ENCODE measurements around the gene RTL10. TPM values are rescaled to one million over a fixed set of nuclear protein-coding genes. Genes with fewer than 3 reads are reported as not detected.

RTL10 gene
- total RNA-seq, 4 donors from 2014 or later, result 18.1 to 26.4 (median 23.7) TPM

DNA sequence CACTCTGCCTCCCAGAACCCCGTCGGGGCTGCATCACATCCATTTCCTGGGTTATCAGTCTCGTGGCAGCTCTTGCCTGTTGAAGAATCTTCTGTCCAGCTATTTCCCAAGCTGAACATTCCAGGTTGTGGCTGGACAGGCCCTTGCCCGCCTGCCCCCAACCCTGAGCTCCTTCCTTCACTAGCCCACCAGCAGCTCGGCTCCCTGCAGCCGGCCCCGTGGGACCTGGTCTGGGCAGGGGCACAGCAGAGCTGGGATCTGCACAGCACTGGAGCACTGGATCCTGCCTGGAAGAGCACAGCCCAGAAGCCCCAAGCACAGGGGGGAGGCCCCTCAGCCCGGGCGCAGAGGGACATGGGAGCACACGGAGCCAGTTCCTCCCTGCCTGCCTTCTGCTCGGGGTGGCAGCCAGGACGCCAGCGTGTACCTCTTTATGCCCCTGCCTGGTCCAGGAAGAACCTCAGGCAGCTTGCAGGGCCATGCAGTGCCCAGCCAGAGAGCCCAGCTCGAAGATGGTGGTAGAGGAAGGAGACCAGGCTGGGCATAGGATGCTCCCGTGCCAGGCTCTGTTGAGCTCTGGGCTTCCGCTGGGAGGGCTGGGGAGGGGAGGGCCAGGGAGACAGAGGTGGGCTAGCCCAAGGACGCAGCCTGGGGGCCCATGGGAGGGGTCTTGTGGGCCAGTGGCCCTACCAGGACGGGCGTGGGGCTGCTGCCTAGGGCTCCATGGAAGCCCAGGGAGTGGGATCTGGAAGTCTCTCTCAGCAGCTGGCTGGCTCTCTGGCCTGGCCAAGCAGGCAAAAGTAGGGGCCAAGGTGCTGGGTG, 16.6 kb upstream of the RTL10 start:
- Histone ChIP-seq H3K27ac (no peak overlapping the region), H3K4me1 (peaks cover 24 to 25% of the 10 kb centered on the region in 2 donors), H3K4me3 (replicated peaks in 1 of 3) (no peak overlapping the region), H3K9me3 (no peaks in the 10 kb centered on the region), H3K27me3 (no peaks in the 10 kb centered on the region), H3K36me3 (no peaks in the 10 kb centered on the region)
- peak; percentile 0 for DNase-seq
- no peak for TF ChIP-seq POLR2A (IDR thresholded peaks at IDR 0.05)
- TF ChIP-seq, protein P1, sequence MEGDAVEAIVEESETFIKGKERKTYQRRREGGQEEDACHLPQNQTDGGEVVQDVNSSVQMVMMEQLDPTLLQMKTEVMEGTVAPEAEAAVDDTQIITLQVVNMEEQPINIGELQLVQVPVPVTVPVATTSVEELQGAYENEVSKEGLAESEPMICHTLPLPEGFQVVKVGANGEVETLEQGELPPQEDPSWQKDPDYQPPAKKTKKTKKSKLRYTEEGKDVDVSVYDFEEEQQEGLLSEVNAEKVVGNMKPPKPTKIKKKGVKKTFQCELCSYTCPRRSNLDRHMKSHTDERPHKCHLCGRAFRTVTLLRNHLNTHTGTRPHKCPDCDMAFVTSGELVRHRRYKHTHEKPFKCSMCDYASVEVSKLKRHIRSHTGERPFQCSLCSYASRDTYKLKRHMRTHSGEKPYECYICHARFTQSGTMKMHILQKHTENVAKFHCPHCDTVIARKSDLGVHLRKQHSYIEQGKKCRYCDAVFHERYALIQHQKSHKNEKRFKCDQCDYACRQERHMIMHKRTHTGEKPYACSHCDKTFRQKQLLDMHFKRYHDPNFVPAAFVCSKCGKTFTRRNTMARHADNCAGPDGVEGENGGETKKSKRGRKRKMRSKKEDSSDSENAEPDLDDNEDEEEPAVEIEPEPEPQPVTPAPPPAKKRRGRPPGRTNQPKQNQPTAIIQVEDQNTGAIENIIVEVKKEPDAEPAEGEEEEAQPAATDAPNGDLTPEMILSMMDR (IDR thresholded peaks at IDR 0.05), result no peak
- 85 to 86% methylated on average over 4 to 18 of the region's 19 CpGs for WGBS, 2 donors
- intact Hi-C loops (cut with DNase I), result no loop called here

DNA sequence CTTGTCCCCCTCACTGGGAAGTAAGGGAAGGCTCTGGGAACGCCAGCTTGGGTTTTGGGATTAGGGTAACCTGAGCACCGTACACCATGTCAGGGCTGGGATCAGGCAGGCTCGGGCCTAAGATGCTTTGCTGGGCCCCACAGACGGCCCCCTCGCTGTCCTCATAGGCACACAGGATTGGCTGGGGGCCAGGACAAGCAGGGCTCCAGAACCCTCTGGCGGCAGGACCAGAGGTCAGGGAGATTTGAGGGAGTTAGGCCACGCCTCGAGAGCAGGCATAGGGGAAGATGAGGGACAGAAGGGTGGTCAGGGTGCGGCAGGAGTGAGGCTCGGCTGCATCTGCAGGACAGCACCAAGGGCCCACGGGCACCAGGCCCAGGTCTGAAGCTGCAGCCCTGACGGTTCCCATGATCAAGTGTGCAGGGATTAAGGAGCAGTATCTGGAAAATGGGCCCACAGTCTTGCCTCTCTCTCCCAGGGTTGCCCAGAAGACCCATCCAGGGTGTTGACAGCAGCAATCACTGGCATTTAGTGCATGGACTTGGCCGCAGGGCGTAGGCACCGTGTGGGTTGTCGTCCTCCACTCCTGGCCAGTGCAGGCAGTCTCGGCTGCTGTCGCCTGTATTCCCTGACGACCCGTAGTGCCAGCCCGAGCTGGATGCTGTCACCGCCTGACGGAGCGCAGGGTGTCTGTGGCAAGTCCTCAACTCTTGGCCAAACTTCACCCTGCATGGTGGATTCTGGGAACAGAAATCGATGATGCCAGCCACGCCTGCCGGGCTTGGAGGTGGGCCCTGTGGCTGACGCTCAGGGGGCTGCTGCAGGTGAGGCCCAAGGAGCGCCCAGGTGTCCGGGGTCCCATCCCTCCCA, 15.7 kb upstream of the RTL10 start:
- WGBS, 2 donors, result 90 to 100% methylated on average over 8 to 30 of the region's 30 CpGs
- no peak overlapping the region for H3K27ac ChIP-seq
- TF ChIP-seq, protein P1 (IDR thresholded peaks at IDR 0.05), result no peak
- no peak for TF ChIP-seq POLR2A (IDR thresholded peaks at IDR 0.05)
- no peak overlapping the region for H3K4me3 ChIP-seq (replicated peaks in 1 of 3)
- H3K27me3 ChIP-seq, result no peaks in the 10 kb centered on the region
- intact Hi-C loops (cut with DNase I), result no loop called here
- H3K9me3 ChIP-seq, result no peaks in the 10 kb centered on the region
- H3K4me1 ChIP-seq, result peaks cover 19 to 22% of the 10 kb centered on the region in 2 donors
- no peaks in the 10 kb centered on the region for H3K36me3 ChIP-seq
- DNase-seq, result peak; percentile 0 to 1

DNA sequence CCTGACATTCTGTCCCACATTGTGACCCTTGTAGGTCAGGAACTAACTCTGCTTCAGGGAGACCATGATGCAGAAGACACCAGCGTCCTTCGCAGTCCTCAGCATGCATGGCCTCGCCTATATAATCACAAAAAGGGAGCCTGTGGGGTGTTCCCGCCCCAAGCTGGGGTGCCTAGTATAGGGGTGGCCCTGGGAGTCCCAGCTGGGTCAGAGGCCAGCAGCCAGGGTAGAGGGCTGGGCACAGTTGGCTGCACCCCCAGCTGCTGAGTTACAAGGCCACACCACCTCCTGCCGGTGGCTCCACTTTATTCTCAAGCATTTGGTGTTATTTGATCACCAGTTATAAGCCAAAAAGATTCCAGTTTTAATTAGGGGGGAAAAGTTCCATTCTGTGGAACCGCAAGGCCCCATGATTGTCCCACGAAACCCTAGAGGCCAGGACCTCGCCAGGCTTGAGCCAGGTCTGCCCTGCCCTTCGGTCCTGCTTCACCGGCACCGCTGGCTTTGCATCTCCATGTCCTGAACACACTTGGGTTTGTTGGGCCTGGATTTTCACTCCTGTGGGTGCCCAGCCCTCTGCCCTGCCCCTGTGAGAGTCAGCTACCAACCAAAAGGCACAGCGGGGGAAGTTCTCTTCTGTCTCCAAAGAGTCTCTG, 15.0 kb upstream of the RTL10 start:
- no peaks in the 10 kb centered on the region for H3K9me3 ChIP-seq
- H3K4me1 ChIP-seq, result peaks cover 11 to 14% of the 10 kb centered on the region in 2 donors
- no peak overlapping the region for H3K27ac ChIP-seq
- no peak overlapping the region for H3K4me3 ChIP-seq (replicated peaks in 1 of 3)
- no peaks in the 10 kb centered on the region for H3K27me3 ChIP-seq
- 93 to 95% methylated on average over 9 to 12 of the region's 12 CpGs for WGBS, 2 donors
- intact Hi-C loops (cut with DNase I), result no loop called here
- TF ChIP-seq, protein P1 (IDR thresholded peaks at IDR 0.05), result no peak
- no peak for TF ChIP-seq POLR2A (IDR thresholded peaks at IDR 0.05)
- no peaks in the 10 kb centered on the region for H3K36me3 ChIP-seq
- peak in 1 of 2 donors; percentile 0 for DNase-seq

DNA sequence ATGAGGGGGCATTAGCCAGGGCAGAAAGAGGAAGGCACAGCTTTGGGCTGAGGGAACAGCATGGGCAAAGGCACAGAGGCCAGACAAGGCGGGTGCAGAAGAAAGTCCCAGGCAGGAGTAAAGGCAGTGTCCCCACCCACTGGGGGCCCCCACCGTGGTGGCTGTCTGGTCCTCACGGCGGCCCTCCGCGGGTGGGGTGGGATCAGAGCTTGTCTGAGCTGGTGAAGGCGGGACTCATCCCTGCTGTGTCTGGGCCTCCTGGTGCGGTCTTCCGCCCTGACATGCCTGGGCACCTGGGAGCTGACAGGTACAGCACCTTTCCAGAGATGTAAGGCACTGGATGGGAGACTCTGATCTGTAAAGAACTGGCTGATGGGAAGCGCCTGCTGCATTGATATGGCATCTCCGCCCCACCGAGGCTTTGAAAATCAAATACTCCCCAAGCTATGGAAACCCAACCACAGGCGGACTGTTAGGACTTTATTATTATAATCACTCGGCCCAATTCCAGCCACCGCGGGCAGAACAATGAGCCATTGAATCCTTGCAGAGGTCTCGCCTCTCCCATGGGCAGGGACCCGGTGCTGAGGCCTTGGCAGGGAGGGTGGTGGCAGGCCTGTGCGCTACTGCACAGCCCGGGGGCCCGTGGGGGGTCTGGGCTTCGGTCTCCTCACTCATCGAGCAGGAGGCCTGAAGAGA, 14.2 kb upstream of the RTL10 start:
- no peaks in the 10 kb centered on the region for H3K36me3 ChIP-seq
- peak; percentile 0 to 2 for DNase-seq
- H3K27ac ChIP-seq, result no peak overlapping the region
- no peak for TF ChIP-seq POLR2A (IDR thresholded peaks at IDR 0.05)
- TF ChIP-seq, protein P1 (IDR thresholded peaks at IDR 0.05), result no peak
- no peaks in the 10 kb centered on the region for H3K9me3 ChIP-seq
- 77 to 84% methylated on average over 13 to 22 of the region's 23 CpGs for WGBS, 2 donors
- H3K4me1 ChIP-seq, result peaks cover 4 to 9% of the 10 kb centered on the region in 2 donors
- H3K27me3 ChIP-seq, result no peaks in the 10 kb centered on the region
- H3K4me3 ChIP-seq (replicated peaks in 1 of 3), result no peak overlapping the region
- intact Hi-C loops (cut with DNase I), result no loop called here
